GM08714 (cell line): ENCODE results near the gene LHX2.

Experiments used
- H3K4me3 ChIP-seq: fragments of 200-500 bp; sonication (Bioruptor generic); 2 replicates; pipeline ENCODE4 v1.5.1; 2014; ENCODE audit warnings: mild to moderate bottlenecking, low read length, inconsistent platforms
- ZNF274 ChIP-seq: IDR thresholded peaks from 2 replicates; pipeline ENCODE4 v1.6.1; 2012; ENCODE audit warnings: mild to moderate bottlenecking, low read depth, low read length

Gene LHX2

GRCh38 chr9:124006448-124007361 lies 4.9 kb upstream of the LHX2 start:
- TF ChIP-seq ZNF274, result no peak
- H3K4me3 ChIP-seq, result no peak overlapping the region

GRCh38 chr9:124007565-124008302 lies 3.8 kb upstream of the LHX2 start:
- no peak for TF ChIP-seq ZNF274
- 0 out of 2 replicates have a peak overlapping the region, but pooled peaks have one; percentile 18 for H3K4me3 ChIP-seq

GRCh38 chr9:124008303-124008693 lies 3.3 kb upstream of the LHX2 start:
- no peak for TF ChIP-seq ZNF274
- peak overlapping the region; percentile 18; the same call in 1 of the 2 replicates for H3K4me3 ChIP-seq

- TF ChIP-seq ZNF274, result no peak
- peak overlapping the region; percentile 18; the same call in 1 of the 2 replicates for H3K4me3 ChIP-seq
Observed at GRCh38 chr9:124008694-124009530, 2.7 kb upstream of the LHX2 start.

GRCh38 chr9:124009531-124010217 lies 1.9 kb upstream of the LHX2 start:
- TF ChIP-seq ZNF274, result no peak
- no peak overlapping the region for H3K4me3 ChIP-seq

GRCh38 chr9:124010303-124010664 lies 1.3 kb upstream of the LHX2 start:
- no peak overlapping the region for H3K4me3 ChIP-seq
- no peak for TF ChIP-seq ZNF274

- peak overlapping the region; percentile 17; the same call in 1 of the 2 replicates for H3K4me3 ChIP-seq
- no peak for TF ChIP-seq ZNF274
Observed at GRCh38 chr9:124010665-124011321, 775 bp upstream of the LHX2 start.

- TF ChIP-seq ZNF274, result no peak
Observed at GRCh38 chr9:124012368-124013301, 1.1 kb downstream of the LHX2 start.

GRCh38 chr9:124013309-124014210 lies 2.0 kb downstream of the LHX2 start:
- TF ChIP-seq ZNF274, result no peak
- H3K4me3 ChIP-seq, result no peak overlapping the region; the same call in 1 of the 2 replicates

More at GRCh38 chr9:124012368-124013301, 1.1 kb downstream of the LHX2 start:
- peak overlapping the region; percentile 48 for H3K4me3 ChIP-seq

- no peak for TF ChIP-seq ZNF274
- no peak overlapping the region; the same call in 1 of the 2 replicates for H3K4me3 ChIP-seq
Observed at GRCh38 chr9:124014211-124014955, 2.8 kb downstream of the LHX2 start.
